NCI-H2029 (cell line): Measurements from ENCODE around the gene MAP4K1.
"Not testable (repeated sequence)": the region's sequence is repeated elsewhere in the genome, so short reads cannot be mapped to it uniquely, and the experiment has no call there.

Source experiments
- DNase-seq: peaks from one replicate; lab custom pipeline; 2025; lab: John Stamatoyannopoulos, UW

The MAP4K1 gene

GRCh38 chr19:38624822-38625221, 7.1 kb upstream of the MAP4K1 start:
- DNase-seq = no peak

DNA sequence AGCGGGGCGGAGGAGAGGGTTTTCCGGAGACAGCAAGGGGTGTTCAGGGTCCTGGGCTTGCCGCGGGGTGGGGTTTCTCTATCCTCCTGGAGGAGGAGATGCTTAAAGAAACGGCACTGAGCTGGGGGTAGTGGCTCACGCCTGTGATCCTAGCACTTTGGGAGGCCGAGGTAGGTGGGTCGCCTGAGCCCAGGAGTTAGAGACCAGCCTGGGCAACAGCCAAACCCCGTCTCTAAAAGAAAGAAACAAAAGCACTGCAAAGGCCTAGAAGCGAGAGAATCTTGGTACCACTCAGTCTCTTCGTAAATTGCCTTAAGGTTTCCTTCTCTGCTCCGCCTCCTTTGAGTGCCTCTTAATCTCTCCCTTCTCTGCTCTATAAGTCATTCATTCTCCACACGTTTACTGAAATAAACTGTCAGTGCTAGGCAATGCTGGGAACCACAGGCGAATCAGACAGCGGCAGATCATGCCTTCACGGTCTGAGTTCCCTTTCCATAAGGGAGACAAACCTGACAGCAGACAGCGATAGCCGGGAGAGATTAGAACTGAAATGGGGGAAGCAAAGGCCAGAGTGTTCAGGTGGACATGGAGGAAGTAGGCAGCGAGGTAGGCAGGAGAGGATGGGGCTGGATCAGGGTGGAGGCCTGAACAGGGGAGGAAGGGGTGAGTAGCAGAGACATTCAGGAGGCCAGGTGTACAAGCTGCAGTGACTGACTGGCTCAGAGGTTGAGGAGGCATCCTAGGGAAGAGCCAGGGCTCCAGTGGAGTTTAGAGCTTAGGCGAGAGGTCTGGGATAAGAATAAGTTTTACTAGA, 1.8 kb upstream of the MAP4K1 start:
- no peak for DNase-seq

GRCh38 chr19:38618590-38619360, 1.0 kb upstream of the MAP4K1 start, which contains the start of gene EIF3K:
TSS of gene EIF3K (plus strand) at chr19:38619188. CDS start at chr19:38619269, 81 bp downstream.
- peak; percentile 99 for DNase-seq

GRCh38 chr19:38617283-38617763, 430 bp downstream of the MAP4K1 start:
- no peak for DNase-seq

DNA sequence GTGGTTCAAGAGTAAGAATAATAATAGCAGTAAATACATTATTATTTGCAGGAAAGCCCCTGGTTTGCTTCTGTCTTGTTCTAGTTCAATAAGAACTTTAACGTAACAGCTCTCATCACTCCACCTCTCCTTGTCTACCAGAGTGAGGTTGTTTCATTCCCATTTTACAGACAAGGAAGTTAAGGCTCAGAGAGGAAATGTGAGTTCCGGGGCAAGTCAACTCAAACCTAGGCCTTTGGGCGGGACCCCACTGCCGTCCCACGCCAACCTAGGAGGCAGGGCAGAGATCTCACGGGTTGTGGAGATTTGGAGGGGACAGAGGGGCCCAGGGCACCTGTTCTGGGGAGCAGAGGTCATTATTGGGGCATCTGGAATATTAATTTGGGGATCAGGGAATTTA, 1.5 kb downstream of the MAP4K1 start:
- DNase-seq = no peak

GRCh38 chr19:38615007-38615581, 2.7 kb downstream of the MAP4K1 start:
- DNase-seq = no peak

DNA sequence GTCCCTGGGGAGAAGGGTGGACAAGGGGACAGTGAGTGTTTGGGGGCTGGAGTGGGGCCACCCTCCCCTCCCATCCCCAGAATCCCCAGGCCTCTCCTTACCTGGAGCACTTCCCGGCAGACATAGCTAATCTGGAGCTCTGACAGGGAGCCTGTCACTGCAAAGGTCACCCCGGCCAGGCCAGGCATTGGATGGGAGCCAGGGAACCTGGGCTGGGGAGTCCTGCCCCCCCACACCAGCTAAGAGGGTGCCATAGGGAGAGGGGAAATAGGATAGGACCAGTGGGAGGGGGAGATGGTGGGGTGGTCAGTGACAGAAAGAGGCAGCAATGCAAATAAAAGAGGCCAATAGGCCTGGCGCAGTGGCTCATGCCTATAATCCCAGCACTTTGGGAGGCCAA, 3.5 kb downstream of the MAP4K1 start:
- no peak for DNase-seq

DNA sequence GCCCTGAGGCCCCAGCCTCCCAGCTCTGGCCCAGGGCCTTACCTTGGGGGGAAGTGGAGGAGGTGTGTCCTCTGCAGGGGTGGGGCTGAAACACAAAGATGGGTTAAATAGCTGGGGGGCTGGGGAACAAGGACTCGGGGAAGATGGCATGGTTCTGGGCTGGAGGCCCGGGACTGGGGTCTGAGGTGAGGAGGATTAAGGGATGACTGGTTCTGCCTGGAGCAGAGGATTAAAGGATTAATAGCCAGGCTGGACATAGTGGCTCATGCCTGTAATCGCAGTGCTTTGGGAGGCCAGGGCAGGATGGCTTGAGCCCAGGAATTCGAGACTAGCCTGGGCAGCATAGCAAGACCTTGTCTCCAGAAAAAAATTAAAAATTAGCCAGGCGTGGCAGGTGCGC, 11.6 kb downstream of the MAP4K1 start:
- DNase-seq = no peak

- DNase-seq = not testable (repeated sequence)
Measured at GRCh38 chr19:38602856-38603255, 14.9 kb downstream of the MAP4K1 start.

- no peak for DNase-seq
Measured at GRCh38 chr19:38599722-38600121, 18.0 kb downstream of the MAP4K1 start.

GRCh38 chr19:38597075-38597474, 20.7 kb downstream of the MAP4K1 start:
- DNase-seq = no peak

- peak; percentile 76 for DNase-seq
Measured at GRCh38 chr19:38596057-38596981, 21.4 kb downstream of the MAP4K1 start.

DNA sequence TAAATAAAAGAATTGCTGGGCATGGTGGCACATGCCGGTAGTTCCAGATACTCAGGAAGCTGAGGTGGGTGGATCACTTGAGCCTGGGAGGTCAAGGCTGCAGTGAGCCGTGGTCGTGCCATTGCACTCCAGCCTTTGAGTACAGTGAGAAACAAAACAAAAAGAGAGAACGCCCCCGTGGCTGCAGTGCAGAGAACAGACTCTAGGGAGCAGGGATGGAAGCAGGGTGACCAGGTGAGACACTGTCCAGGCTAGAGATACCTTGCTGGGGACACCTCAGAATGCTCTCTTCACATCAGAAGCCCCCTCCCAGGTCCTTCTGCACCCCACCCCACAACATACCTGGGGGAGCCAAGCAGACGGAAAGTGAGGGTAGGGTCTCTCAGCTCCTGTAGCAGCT, 24.8 kb downstream of the MAP4K1 start:
- no peak for DNase-seq

- DNase-seq = no peak
Measured at GRCh38 chr19:38588041-38588440, 29.7 kb downstream of the MAP4K1 start.

DNA sequence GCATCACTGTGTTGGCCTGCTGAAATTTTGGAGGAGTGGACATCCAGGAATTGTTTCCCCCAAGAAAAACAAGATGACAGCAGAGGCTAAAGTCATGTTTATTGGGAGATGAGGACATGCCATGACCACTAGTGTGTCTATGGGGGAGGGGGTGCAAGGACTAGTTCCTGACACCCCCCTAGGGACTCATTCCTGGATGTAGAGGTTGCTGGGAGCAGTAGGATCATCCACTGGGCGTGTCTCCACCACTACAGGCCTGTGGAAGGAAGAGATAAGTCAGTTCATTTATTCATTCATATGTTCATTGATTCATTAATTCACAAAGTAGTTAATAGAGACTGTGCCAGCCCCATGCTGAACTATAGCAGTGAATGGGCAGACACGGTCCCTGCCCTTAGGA, 30.2 kb downstream of the MAP4K1 start:
- no peak for DNase-seq

DNA sequence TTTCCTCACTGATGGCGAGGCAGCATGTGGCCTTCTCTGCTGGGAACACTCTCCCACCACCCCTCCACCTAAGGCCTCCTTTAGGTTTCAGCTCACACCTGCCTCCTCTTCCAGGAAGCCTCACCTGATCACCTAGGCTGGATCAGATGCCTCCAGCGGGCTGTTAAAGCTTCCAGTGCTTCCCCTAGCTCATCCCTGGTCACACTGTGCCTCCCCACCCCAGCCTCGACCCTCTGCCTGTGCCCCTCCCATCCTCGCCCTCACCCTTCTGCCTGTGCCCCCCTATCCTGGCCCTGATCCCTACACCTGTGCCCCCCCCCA, 33.8 kb downstream of the MAP4K1 start:
- no peak for DNase-seq

DNA sequence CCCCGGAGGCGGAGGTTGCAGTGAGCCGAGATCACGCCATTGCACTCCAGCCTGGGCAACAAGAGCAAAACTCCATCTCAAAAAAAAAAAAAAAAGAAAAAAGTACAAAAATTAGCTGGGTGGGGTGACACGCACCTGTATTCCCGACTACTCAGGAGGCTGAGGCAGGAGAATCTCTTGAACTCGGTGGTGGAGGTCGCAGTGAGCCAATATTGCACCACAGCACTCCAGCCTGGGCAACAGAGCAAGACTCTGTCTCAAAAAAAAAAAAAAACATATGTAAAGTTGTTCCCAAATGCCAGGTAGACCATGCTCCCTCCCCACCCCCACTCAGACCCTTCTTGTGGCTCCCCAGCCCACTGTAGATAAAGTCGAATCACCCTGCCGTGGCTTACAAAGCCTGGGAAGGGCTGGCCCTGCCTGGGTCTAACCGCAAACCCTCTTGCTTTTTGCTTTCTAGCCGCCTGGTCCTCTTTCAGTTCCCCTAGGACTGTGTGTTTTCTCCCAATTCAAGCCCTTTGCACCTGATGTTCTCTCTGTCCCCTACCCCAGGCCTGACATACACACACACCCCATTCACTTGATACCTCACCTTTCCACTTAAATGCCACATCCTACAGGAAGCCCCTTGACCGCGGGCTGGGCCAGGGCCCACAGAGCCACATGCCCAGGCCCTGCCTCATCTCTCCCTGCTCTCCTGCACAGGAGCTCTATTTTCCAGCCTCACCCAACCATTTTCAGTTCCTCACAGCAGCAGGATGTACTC, 34.4 kb downstream of the MAP4K1 start:
- no peak for DNase-seq

DNA sequence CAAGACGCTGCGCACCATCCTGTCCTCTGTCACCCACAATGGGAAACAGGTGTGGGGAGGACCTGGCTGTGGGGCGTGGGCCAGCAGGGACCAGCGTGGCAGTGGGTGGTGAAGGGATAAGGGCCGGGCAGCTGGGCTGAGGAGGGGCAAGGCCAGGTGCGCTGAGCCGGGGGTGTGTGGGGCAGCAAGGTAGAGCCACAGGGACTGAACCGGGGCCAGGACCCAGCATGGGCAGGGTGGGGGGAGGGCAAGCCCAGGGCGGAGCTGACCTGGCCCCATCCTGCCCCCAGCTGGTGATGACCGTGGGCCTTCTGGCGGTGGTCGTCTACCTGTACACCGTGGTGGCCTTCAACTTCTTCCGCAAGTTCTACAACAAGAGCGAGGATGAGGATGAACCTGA, 37.7 kb downstream of the MAP4K1 start:
- no peak for DNase-seq

DNA sequence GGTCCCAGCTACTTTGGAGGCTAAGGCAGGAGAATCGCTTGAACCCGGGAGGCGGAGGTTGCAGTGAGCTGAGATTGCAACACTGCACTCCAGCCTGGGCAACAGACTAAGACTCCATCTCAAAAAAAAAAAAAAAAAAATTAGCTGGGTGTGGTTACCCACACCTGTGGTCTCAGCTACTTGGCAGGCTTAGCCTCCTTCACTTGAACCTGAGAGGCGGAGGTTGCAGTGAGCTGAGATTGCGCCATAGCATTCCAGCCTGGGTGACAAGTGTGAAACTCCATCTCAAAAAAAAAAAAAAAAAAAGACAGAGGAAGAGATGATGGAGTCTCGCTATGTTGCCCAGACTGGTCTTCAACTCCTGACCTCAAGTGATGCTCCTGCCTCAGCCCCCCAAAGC, 38.4 kb downstream of the MAP4K1 start:
- peak; percentile 14 for DNase-seq

DNA sequence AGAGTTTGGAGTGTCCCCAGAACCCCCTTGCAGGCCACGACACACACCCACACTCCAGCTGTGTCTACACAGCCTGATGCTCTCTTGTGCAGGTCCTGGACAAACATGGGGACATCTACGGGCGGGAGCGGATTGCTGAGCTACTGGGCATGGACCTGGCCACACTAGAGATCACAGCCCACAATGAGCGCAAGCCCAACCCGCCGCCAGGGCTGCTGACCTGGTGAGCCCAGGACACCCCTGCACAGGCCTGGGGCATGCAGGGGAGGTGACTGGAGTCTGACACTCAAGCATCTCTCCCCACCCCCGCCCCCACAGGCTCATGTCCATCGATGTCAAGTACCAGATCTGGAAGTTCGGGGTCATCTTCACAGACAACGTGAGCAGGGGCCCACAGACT, 39.9 kb downstream of the MAP4K1 start:
- DNase-seq = no peak

GRCh38 chr19:38571682-38572081, 46.1 kb downstream of the MAP4K1 start:
- DNase-seq = no peak
